ENCODE data around the gene OR8B8. TPM values are rescaled to one million over a fixed set of nuclear protein-coding genes. Genes with fewer than 3 reads are reported as not detected.

The OR8B8 gene
- total RNA-seq, 1 experiment from 2014 or later, result not detected

DNA sequence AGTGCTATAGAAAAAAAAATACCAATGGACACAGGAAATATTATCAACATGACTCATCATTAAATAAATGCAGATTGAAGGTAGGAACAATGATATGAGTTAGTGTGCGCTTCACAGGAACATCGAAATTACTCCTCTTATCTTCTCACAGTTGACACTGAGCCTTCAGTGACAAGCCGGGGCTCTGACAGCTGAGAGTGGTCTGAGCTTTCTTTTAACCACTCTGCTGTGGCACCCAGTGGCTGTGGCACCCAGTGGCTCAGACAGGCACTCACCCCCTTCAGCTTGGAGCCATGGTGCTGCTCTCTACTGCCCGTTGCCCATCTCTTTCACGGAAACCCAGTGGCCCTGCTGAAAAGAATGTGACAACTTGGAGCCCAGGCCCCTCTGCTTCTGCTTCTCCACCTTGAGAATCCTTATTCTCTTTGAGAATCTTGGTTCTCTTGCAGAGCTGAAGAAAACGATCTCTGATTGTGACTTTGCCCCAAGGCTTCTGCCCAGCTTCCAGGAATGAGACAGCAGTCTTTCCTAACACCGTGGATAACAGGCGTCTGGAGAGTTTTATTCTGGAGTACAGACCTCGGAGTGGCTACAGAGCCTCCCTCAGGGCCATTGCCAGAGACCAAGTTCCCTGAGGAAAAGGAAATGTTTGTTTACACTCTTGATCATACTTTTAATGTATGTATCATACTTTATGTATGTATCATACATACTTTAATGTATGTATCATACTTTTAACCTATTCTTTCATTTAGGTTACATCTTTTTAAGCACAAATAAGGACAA, 37.1 kb upstream of the OR8B8 start:
- ChIA-PET POLR2A (no interaction called here), CTCF (interaction anchor here (0.7 to 2.0 kb wide), 3 partner anchors 54 to 121 kb away, joined by 3 to 6 read pairs (median 3); no protein-coding TSS in a partner anchor)
- no peak for ATAC-seq

More for the DNA sequence above, 37.1 kb upstream of the OR8B8 start:
- no peaks in the 10 kb centered on the region for H3K27me3 Mint-ChIP-seq (ENCODE audit: low read depth)
- no peaks in the 10 kb centered on the region for H3K36me3 Mint-ChIP-seq
- no peak overlapping the region for H3K4me3 Mint-ChIP-seq
- no peak for DNase-seq (ENCODE audit: low spot score)
- peak overlapping the region; percentile 19 for H3K27ac Mint-ChIP-seq
- TF ChIP-seq, protein P1, sequence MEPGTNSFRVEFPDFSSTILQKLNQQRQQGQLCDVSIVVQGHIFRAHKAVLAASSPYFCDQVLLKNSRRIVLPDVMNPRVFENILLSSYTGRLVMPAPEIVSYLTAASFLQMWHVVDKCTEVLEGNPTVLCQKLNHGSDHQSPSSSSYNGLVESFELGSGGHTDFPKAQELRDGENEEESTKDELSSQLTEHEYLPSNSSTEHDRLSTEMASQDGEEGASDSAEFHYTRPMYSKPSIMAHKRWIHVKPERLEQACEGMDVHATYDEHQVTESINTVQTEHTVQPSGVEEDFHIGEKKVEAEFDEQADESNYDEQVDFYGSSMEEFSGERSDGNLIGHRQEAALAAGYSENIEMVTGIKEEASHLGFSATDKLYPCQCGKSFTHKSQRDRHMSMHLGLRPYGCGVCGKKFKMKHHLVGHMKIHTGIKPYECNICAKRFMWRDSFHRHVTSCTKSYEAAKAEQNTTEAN (CRISPR knock-in tag; IDR thresholded peaks at IDR 0.05), result no peak
- TF ChIP-seq TCF7 (CRISPR knock-in tag; IDR thresholded peaks at IDR 0.05; ENCODE audit: low read depth), result no peak
- TF ChIP-seq NR3C1 (CRISPR knock-in tag; conservative IDR thresholded peaks at IDR 0.05; ENCODE audit: low read depth), result no peak
- no peak for TF ChIP-seq FOXJ3 (CRISPR knock-in tag; IDR thresholded peaks at IDR 0.05; ENCODE audit: borderline replicate concordance)
- no peak for TF ChIP-seq CREM (CRISPR knock-in tag; IDR thresholded peaks at IDR 0.05)
- TF ChIP-seq JUN (CRISPR knock-in tag; IDR thresholded peaks at IDR 0.05), result no peak
- no peak for TF ChIP-seq ZNF232 (CRISPR knock-in tag; IDR thresholded peaks at IDR 0.05)
- TF ChIP-seq GTF2I (CRISPR knock-in tag; conservative IDR thresholded peaks at IDR 0.05), result no peak
- TF ChIP-seq, protein P2, sequence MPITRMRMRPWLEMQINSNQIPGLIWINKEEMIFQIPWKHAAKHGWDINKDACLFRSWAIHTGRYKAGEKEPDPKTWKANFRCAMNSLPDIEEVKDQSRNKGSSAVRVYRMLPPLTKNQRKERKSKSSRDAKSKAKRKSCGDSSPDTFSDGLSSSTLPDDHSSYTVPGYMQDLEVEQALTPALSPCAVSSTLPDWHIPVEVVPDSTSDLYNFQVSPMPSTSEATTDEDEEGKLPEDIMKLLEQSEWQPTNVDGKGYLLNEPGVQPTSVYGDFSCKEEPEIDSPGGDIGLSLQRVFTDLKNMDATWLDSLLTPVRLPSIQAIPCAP (CRISPR knock-in tag; IDR thresholded peaks at IDR 0.05), result no peak
- TF ChIP-seq ZNF671 (CRISPR knock-in tag; IDR thresholded peaks at IDR 0.05), result no peak
- no peak for TF ChIP-seq GRHL2 (CRISPR knock-in tag; IDR thresholded peaks at IDR 0.05; ENCODE audit: insufficient replicate concordance, severe bottlenecking)
- TF ChIP-seq, protein P3, sequence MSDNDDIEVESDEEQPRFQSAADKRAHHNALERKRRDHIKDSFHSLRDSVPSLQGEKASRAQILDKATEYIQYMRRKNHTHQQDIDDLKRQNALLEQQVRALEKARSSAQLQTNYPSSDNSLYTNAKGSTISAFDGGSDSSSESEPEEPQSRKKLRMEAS (CRISPR knock-in tag; IDR thresholded peaks at IDR 0.05), result no peak
- TF ChIP-seq, protein P4, sequence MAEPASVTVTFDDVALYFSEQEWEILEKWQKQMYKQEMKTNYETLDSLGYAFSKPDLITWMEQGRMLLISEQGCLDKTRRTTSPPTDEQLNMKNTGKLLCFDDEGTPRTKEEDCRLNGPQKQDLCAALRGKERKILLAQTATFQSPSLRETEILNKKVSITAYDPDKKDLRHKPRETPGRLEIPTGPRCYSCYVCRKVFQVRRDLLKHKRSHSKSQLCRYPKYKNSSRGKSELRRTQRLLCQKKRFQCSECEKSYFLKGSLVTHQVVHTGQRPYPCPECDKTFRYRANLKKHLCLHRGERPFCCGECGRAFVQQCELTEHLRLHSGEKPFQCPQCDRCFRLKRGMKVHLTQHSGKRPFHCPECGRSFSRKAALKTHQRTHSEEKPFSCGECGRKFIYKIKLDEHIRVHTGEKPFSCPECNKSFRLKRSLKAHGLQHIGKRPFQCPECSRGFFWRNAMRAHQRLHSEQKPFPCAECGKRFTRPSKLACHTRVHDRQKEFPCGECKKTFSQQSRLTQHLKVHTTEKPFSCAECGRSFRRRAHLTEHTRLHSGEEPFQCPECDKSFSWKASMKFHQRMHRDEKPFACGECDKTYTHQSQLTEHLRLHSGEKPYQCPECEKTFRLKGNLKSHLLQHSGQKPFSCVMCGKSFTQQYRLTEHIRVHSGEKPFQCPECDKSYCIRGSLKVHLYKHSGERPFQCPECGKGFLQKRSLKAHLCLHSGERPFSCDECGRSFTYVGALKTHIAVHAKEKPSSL (CRISPR knock-in tag; conservative IDR thresholded peaks at IDR 0.05), result no peak
- no peak for TF ChIP-seq ZNF263 (CRISPR knock-in tag; IDR thresholded peaks at IDR 0.05; ENCODE audit: low read depth)
- no peak for TF ChIP-seq ATF1 (CRISPR knock-in tag; IDR thresholded peaks at IDR 0.05)
- TF ChIP-seq, protein P5, sequence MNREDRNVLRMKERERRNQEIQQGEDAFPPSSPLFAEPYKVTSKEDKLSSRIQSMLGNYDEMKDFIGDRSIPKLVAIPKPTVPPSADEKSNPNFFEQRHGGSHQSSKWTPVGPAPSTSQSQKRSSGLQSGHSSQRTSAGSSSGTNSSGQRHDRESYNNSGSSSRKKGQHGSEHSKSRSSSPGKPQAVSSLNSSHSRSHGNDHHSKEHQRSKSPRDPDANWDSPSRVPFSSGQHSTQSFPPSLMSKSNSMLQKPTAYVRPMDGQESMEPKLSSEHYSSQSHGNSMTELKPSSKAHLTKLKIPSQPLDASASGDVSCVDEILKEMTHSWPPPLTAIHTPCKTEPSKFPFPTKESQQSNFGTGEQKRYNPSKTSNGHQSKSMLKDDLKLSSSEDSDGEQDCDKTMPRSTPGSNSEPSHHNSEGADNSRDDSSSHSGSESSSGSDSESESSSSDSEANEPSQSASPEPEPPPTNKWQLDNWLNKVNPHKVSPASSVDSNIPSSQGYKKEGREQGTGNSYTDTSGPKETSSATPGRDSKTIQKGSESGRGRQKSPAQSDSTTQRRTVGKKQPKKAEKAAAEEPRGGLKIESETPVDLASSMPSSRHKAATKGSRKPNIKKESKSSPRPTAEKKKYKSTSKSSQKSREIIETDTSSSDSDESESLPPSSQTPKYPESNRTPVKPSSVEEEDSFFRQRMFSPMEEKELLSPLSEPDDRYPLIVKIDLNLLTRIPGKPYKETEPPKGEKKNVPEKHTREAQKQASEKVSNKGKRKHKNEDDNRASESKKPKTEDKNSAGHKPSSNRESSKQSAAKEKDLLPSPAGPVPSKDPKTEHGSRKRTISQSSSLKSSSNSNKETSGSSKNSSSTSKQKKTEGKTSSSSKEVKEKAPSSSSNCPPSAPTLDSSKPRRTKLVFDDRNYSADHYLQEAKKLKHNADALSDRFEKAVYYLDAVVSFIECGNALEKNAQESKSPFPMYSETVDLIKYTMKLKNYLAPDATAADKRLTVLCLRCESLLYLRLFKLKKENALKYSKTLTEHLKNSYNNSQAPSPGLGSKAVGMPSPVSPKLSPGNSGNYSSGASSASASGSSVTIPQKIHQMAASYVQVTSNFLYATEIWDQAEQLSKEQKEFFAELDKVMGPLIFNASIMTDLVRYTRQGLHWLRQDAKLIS (CRISPR knock-in tag; IDR thresholded peaks at IDR 0.05; ENCODE audit: borderline replicate concordance), result no peak
- TF ChIP-seq, protein P6, sequence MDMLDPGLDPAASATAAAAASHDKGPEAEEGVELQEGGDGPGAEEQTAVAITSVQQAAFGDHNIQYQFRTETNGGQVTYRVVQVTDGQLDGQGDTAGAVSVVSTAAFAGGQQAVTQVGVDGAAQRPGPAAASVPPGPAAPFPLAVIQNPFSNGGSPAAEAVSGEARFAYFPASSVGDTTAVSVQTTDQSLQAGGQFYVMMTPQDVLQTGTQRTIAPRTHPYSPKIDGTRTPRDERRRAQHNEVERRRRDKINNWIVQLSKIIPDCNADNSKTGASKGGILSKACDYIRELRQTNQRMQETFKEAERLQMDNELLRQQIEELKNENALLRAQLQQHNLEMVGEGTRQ (CRISPR knock-in tag; IDR thresholded peaks at IDR 0.05), result no peak
- no peak for TF ChIP-seq ESRRA (CRISPR knock-in tag; IDR thresholded peaks at IDR 0.05; ENCODE audit: borderline replicate concordance)
- TF ChIP-seq, protein P7, sequence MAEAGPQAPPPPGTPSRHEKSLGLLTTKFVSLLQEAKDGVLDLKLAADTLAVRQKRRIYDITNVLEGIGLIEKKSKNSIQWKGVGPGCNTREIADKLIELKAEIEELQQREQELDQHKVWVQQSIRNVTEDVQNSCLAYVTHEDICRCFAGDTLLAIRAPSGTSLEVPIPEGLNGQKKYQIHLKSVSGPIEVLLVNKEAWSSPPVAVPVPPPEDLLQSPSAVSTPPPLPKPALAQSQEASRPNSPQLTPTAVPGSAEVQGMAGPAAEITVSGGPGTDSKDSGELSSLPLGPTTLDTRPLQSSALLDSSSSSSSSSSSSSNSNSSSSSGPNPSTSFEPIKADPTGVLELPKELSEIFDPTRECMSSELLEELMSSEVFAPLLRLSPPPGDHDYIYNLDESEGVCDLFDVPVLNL (CRISPR knock-in tag; IDR thresholded peaks at IDR 0.05; ENCODE audit: borderline replicate concordance, low read depth), result no peak
- no peak for TF ChIP-seq ZNF317 (CRISPR knock-in tag; IDR thresholded peaks at IDR 0.05; ENCODE audit: borderline replicate concordance, low read depth)
- peaks cover 28% of the 10 kb centered on the region for H3K4me1 Mint-ChIP-seq
- 0 out of 2 replicates have a peak, but pooled peaks cover 3% of the 10 kb centered on the region for H3K9me3 Mint-ChIP-seq
